Colonic mucosa (tissue), 4 donors: ENCODE results near the gene SYNE1. TPM values are rescaled to one million over a fixed set of nuclear protein-coding genes. Genes with fewer than 3 reads are reported as not detected.

Source experiments
- DNase-seq: peaks from one replicate; pipeline ENCODE4 v3.0.0-alpha.2; 2020
- H3K27ac ChIP-seq: fragments of 200-600 bp; one replicate; pipeline ENCODE4 v1.8.0; 2021
- H3K27me3 ChIP-seq: fragments of 200-600 bp; one replicate; pipeline ENCODE4 v1.8.0; 2021
- H3K36me3 ChIP-seq: fragments of 200-600 bp; one replicate; pipeline ENCODE4 v1.8.0; 2021
- H3K4me1 ChIP-seq: fragments of 200-600 bp; one replicate; pipeline ENCODE4 v1.8.0; 2021; ENCODE audit warnings: mild to moderate bottlenecking
- H3K4me3 ChIP-seq: fragments of 200-600 bp; one replicate; pipeline ENCODE4 v1.8.0; 2021
- H3K9ac ChIP-seq, 2 donors: one replicate each; pipeline ENCODE4 v1.7.0; 2013; ENCODE audit warnings: control low read depth in 2 of 2, low read depth in 2 of 2, low read length in 2 of 2
- H3K9me3 ChIP-seq: fragments of 200-600 bp; one replicate; pipeline ENCODE4 v1.8.0; 2021
- intact Hi-C: fragments of 100-400 bp; cut with DNase I; formaldehyde crosslinking; loops from one replicate; pipeline ENCODE4 v1.14.1; 2022
- total RNA-seq, 2 donors: library from RNA; stranded (reverse); fragmentation: NEBNext Ultra II Directional in 1 of 2; extraction: Animal tissue kit (Norgen Biotek cat#: 25700) in 1 of 2; gene quantifications; one replicate each; pipeline ENCODE4 v1.2.1, GENCODE V29; 2021
- TF ChIP-seq, protein P1 (sequence below): fragments of 200-600 bp; IDR thresholded peaks from one replicate; pipeline ENCODE4 v1.8.0; 2022; ENCODE audit warnings: antibody characterized with exemption, mild to moderate bottlenecking
- donor health status: healthy.
- donor health status: DM: no; HTN: no; CAD: no.
- donor health status: DM: no; HTN: no; CAD: no.

Gene SYNE1
- total RNA-seq, 2 donors from 2014 or later = 11.6 to 23.7 TPM

DNA sequence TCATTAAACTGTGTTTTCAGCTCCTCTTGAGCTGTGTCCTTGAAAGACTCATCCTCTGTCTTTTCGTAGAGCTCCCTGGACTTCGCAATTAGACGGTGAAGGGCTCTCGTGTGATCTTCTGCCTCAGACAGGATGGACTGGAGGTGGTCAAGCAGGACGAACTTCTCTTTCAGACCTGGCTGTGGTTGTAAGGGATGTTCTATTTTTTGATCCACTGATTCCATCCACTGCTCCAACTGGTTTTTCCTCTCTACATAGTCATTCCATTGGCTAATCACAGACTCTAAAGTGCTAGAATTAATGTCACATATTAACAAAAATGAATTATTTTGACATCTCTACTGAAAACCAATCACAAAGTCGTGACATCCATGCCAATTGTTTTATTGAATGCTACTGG, 250.1 kb downstream of the SYNE1 start:
- H3K36me3 ChIP-seq = no peaks in the 10 kb centered on the region
- H3K9ac ChIP-seq = no peak overlapping the region
- H3K27me3 ChIP-seq = no peaks in the 10 kb centered on the region
- DNase-seq = no peak
- H3K9me3 ChIP-seq = no peaks in the 10 kb centered on the region
- TF ChIP-seq, protein P1, sequence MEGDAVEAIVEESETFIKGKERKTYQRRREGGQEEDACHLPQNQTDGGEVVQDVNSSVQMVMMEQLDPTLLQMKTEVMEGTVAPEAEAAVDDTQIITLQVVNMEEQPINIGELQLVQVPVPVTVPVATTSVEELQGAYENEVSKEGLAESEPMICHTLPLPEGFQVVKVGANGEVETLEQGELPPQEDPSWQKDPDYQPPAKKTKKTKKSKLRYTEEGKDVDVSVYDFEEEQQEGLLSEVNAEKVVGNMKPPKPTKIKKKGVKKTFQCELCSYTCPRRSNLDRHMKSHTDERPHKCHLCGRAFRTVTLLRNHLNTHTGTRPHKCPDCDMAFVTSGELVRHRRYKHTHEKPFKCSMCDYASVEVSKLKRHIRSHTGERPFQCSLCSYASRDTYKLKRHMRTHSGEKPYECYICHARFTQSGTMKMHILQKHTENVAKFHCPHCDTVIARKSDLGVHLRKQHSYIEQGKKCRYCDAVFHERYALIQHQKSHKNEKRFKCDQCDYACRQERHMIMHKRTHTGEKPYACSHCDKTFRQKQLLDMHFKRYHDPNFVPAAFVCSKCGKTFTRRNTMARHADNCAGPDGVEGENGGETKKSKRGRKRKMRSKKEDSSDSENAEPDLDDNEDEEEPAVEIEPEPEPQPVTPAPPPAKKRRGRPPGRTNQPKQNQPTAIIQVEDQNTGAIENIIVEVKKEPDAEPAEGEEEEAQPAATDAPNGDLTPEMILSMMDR = no peak
- intact Hi-C loops = no loop called here
- H3K4me3 ChIP-seq = no peak overlapping the region
- H3K27ac ChIP-seq = no peak overlapping the region
- H3K4me1 ChIP-seq = no peaks in the 10 kb centered on the region

GRCh38 chr6:152386131-152386530, 251.0 kb downstream of the SYNE1 start:
- no peak overlapping the region for H3K27ac ChIP-seq
- no peaks in the 10 kb centered on the region for H3K9me3 ChIP-seq
- H3K4me3 ChIP-seq = no peak overlapping the region
- TF ChIP-seq, protein P1 = no peak
- H3K4me1 ChIP-seq = no peaks in the 10 kb centered on the region
- DNase-seq = no peak
- H3K9ac ChIP-seq = no peak overlapping the region
- H3K36me3 ChIP-seq = no peaks in the 10 kb centered on the region
- no peaks in the 10 kb centered on the region for H3K27me3 ChIP-seq
- intact Hi-C loops = no loop called here

DNA sequence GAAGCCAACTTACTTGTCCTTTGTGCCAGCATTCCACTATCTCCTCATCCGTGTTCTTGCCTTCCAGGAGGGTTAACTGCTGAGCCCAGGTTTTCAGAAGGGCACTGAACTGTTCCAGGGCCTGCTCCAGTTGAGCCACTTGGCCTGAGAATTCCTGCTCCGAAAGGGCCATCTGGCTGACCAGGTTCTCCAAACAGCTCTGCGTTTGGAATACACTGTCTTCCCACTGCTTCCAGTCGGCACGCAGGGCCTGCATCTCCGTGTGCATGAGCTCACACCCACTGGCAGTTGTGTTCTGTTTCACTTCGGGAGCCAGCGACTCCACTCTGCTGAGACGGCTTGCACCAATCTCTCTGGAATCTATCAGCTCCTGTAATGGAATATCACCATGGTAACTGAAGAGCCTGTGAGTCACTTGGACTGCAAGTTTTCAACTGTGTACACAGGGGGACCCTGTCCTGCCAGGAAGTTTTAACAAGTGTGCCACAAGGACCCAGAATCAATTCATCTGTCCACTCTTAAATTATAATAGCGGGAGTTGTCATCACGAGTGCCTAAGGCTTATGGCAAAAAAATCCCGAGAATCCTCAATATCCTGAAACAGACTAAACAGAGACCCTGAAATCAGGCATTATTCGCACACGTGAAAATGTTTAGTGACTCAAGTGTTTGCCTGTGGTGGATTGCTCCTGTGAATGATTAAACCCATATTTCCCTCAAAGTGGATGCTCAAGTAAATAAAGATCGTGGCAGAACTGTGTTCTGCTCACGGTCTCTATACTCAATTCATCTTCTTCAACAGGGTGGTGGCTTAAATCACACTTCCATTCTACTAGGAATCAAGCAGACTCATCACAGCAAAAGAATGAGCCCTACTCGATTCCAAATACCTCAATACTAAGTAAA, 255.9 kb downstream of the SYNE1 start:
- Histone ChIP-seq H3K4me3 (peak overlapping the region; percentile 4), H3K27ac (peak overlapping the region; percentile 63), H3K9ac (peak overlapping the region in 1 of 2 donors; percentile 40), H3K36me3 (no peaks in the 10 kb centered on the region), H3K4me1 (no peaks in the 10 kb centered on the region), H3K27me3 (no peaks in the 10 kb centered on the region), H3K9me3 (no peaks in the 10 kb centered on the region)
- TF ChIP-seq, protein P1 = no peak
- intact Hi-C loops = no loop called here
- peak; percentile 44 for DNase-seq

- TF ChIP-seq, protein P1 = no peak
- H3K4me3 ChIP-seq = no peak overlapping the region
- H3K9me3 ChIP-seq = no peaks in the 10 kb centered on the region
- H3K9ac ChIP-seq = peak overlapping the region in 1 of 2 donors; percentile 43
- intact Hi-C loops = no loop called here
- peak overlapping the region; percentile 63 for H3K27ac ChIP-seq
- no peaks in the 10 kb centered on the region for H3K27me3 ChIP-seq
- no peaks in the 10 kb centered on the region for H3K36me3 ChIP-seq
- H3K4me1 ChIP-seq = no peaks in the 10 kb centered on the region
- DNase-seq = no peak
Measured at GRCh38 chr6:152380351-152380767, 256.8 kb downstream of the SYNE1 start.

DNA sequence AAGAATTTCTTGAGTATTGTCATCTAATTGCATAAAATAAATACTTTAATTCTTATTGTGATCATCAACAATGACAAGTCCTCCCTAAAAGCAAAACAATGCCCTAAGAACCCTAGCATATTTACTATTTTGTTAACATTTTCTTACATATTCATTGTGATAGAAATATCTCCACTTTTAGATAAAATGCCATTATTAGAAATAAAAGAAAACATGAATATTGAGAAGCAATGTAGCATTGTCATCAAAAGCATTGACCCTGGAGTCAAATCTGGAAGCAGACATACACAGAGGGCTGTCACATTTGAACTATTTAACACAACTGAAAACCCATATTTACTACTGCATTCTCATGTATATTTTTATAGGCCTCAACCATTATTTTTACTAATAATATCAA, 257.7 kb downstream of the SYNE1 start:
- TF ChIP-seq, protein P1 = no peak
- Histone ChIP-seq H3K36me3 (no peaks in the 10 kb centered on the region), H3K4me1 (no peaks in the 10 kb centered on the region), H3K9ac (no peak overlapping the region), H3K27me3 (no peaks in the 10 kb centered on the region), H3K9me3 (no peaks in the 10 kb centered on the region), H3K27ac (peak overlapping the region; percentile 63), H3K4me3 (peak overlapping the region; percentile 10)
- no peak for DNase-seq
- intact Hi-C loops = no loop called here
